Lower leg skin (tissue), 4 donors: ENCODE measurements around the gene FASTKD2. TPM values are rescaled to one million over a fixed set of nuclear protein-coding genes. Genes with fewer than 3 reads are reported as not detected.
A peak's percentile ranks its signal among the peaks of the same experiment; 100 is the strongest.

Source experiments
- DNase-seq, 2 donors: peaks; one replicate each; pipeline ENCODE4 v3.0.0-alpha.2; 2019; ENCODE audit warnings: low spot score in 2 of 2
- H3K4me3 ChIP-seq: fragments of 200-600 bp; sonication (generic); 2 replicates; pipeline ENCODE4 v1.5.1; 2017; ENCODE audit warnings: mild to moderate bottlenecking, low read depth; ENCODE audit not compliant: poor library complexity, severe bottlenecking
- CTCF ChIP-seq, 3 donors: fragments of 450-650 bp; IDR thresholded peaks; one replicate each; pipeline ENCODE4 v1.5.1; 2016; ENCODE audit warnings: antibody characterized with exemption in 3 of 3, mild to moderate bottlenecking in 3 of 3, moderate library complexity in 2 of 3
- POLR2A ChIP-seq, 2 donors: fragments of 450-650 bp; IDR thresholded peaks; one replicate each; pipeline ENCODE4 v1.6.1; 2016 to 2017; ENCODE audit warnings: antibody characterized with exemption in 2 of 2, mild to moderate bottlenecking in 1 of 2, moderate library complexity in 1 of 2
- WGBS, 2 donors: methylation state at CpG; one replicate each; pipeline ENCODE4 v1.1.5; 2018; 5-methylcytosine and 5-hydroxymethylcytosine counted together
- intact Hi-C: fragments of 100-400 bp; cut with DNase I; formaldehyde crosslinking; loops from one replicate; pipeline ENCODE4 v1.15.0; 2023; ENCODE audit warnings: low total_unique reads
- total RNA-seq, 4 donors: library from RNA; depleted of rRNA; stranded (reverse); fragments of >200 nt; gene quantifications; one replicate each; pipeline ENCODE4 v1.1.0, GENCODE V29; 2016

The FASTKD2 gene
- total RNA-seq, 4 donors from 2014 or later, result 21.4 to 25.4 (median 23.8) TPM

- H3K4me3 ChIP-seq, result no peak overlapping the region
- DNase-seq, result no peak
- intact Hi-C loops, result no loop called here
- TF ChIP-seq CTCF (IDR thresholded peaks at IDR 0.05) (no peak), POLR2A (IDR thresholded peaks at IDR 0.05) (no peak)
- 44 to 45% methylated on average over 1 of the region's 1 CpG for WGBS, 2 donors
Observed at GRCh38 chr2:206756816-206757215, 8.6 kb upstream of the FASTKD2 start.

GRCh38 chr2:206764673-206765241, 649 bp upstream of the FASTKD2 start:
- DNase-seq, result no peak
- TF ChIP-seq CTCF (IDR thresholded peaks at IDR 0.05) (no peak), POLR2A (IDR thresholded peaks at IDR 0.05) (no peak)
- intact Hi-C loops, result no loop called here
- WGBS, 2 donors, result 8 to 9% methylated on average over 18 of the region's 18 CpGs
- H3K4me3 ChIP-seq, result peak overlapping the region; percentile 75

GRCh38 chr2:206766057-206766930, 888 bp downstream of the FASTKD2 start:
- H3K4me3 ChIP-seq, result peak overlapping the region; percentile 75
- 35 to 42% methylated on average over 12 of the region's 12 CpGs for WGBS, 2 donors
- DNase-seq, result no peak
- intact Hi-C loops, result no loop called here
- no peak for TF ChIP-seq POLR2A (IDR thresholded peaks at IDR 0.05)
- no peak for TF ChIP-seq CTCF (IDR thresholded peaks at IDR 0.05)

GRCh38 chr2:206774871-206775270, 9.5 kb downstream of the FASTKD2 start:
- no peak for DNase-seq
- intact Hi-C loops, result no loop called here
- H3K4me3 ChIP-seq, result no peak overlapping the region
- TF ChIP-seq CTCF (IDR thresholded peaks at IDR 0.05), result no peak
- TF ChIP-seq POLR2A (IDR thresholded peaks at IDR 0.05), result no peak
- 90 to 95% methylated on average over 1 of the region's 1 CpG for WGBS, 2 donors

GRCh38 chr2:206776432-206776831, 11.0 kb downstream of the FASTKD2 start:
- no peak for DNase-seq
- no peak overlapping the region for H3K4me3 ChIP-seq
- TF ChIP-seq CTCF (IDR thresholded peaks at IDR 0.05) (no peak), POLR2A (IDR thresholded peaks at IDR 0.05) (no peak)
- intact Hi-C loops, result no loop called here
